Measurements from ENCODE around the gene PLSCR3. TPM values are rescaled to one million over a fixed set of nuclear protein-coding genes. Genes with fewer than 3 reads are reported as not detected.
A peak's percentile ranks its signal among the peaks of the same experiment; 100 is the strongest.

The PLSCR3 gene
- polyA plus RNA-seq, 3 donors, result 15.1 to 48.2 (median 42.3) TPM

- no peak overlapping the region for H3K27ac ChIP-seq (ENCODE audit: low read depth, low read length)
- WGBS, 3 donors, result 84 to 96% (median 94%) methylated on average over 6 of the region's 6 CpGs
Measured at GRCh38 chr17:7363311-7363710, 31.0 kb downstream of the PLSCR3 start.

GRCh38 chr17:7361906-7362305, 32.4 kb downstream of the PLSCR3 start:
- no peak overlapping the region for H3K27ac ChIP-seq (ENCODE audit: low read depth, low read length)
- WGBS, 3 donors, result 58 to 65% (median 60%) methylated on average over 3 of the region's 3 CpGs

DNA sequence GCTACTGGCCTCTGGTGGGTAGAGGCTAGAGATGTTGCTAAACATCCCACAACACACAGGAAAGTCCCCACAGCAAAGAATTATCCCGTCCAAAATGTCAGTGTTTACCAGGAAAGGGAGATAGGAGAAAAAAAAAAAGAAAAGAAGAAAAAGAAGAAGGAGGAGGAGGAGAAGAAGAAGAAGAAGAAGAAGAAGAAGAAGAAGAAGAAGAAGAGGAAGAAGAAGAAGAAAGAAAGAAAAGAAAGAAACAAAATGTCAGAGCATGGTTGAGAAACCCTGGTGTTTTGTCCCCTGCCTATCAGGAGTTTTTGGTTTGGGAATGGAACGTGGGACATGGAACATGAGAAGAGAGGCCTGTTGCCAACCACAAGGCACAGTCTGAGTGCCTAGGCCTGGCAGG, 36.9 kb downstream of the PLSCR3 start:
- 45 to 80% (median 59%) methylated on average over 2 of the region's 2 CpGs for WGBS, 3 donors
- H3K27ac ChIP-seq (ENCODE audit: low read depth, low read length), result no peak overlapping the region

DNA sequence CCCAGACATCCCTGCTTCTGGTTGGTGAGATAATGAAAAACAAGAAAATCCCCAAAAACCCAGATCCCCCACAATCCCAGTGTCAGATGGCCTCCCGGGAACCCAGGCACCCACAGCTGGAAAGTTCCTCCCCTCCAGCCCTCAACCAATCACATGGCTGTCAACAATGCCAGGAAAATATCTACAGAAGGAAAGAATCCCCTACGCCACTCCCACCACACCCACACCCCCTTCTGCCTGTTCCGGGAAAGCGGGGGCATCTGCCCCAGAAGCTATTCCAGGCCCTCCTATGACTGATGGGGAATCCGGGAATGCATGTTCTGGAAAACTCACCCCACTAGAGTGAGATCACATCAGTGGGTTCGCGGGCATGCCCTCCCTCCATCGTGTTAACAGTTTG, 37.6 kb downstream of the PLSCR3 start:
- WGBS, 3 donors, result 50 to 63% (median 63%) methylated on average over 8 of the region's 8 CpGs
- no peak overlapping the region for H3K27ac ChIP-seq (ENCODE audit: low read depth, low read length)

- no peak overlapping the region for H3K27ac ChIP-seq (ENCODE audit: low read depth, low read length)
- 6 to 9% (median 7%) methylated on average over 12 of the region's 12 CpGs for WGBS, 3 donors
Measured at GRCh38 chr17:7356072-7356549, 38.2 kb downstream of the PLSCR3 start.

GRCh38 chr17:7355573-7355972, 38.8 kb downstream of the PLSCR3 start:
- H3K27ac ChIP-seq (ENCODE audit: low read depth, low read length), result no peak overlapping the region
- 70 to 77% (median 75%) methylated on average over 8 of the region's 8 CpGs for WGBS, 3 donors

- WGBS, 3 donors, result 64 to 73% (median 70%) methylated on average over 8 to 10 of the region's 10 CpGs
- H3K27ac ChIP-seq (ENCODE audit: low read depth, low read length), result no peak within 1 kb of the TSS
Measured at GRCh38 chr17:7355053-7355452, 39.3 kb downstream of the PLSCR3 start, which contains the start of gene TMEM95. TMEM95 (plus strand) TSS chr17:7355156; CDS start chr17:7355205, 49 bp downstream.

- no peak overlapping the region for H3K27ac ChIP-seq (ENCODE audit: low read depth, low read length)
- WGBS, 3 donors, result 65 to 83% (median 78%) methylated on average over 9 of the region's 9 CpGs
Measured at GRCh38 chr17:7354262-7354843, 40.0 kb downstream of the PLSCR3 start.

- no peak overlapping the region for H3K27ac ChIP-seq (ENCODE audit: low read depth, low read length)
- 88 to 90% (median 88%) methylated on average over 37 of the region's 37 CpGs for WGBS, 3 donors
Measured at GRCh38 chr17:7352910-7353635, 41.3 kb downstream of the PLSCR3 start.

DNA sequence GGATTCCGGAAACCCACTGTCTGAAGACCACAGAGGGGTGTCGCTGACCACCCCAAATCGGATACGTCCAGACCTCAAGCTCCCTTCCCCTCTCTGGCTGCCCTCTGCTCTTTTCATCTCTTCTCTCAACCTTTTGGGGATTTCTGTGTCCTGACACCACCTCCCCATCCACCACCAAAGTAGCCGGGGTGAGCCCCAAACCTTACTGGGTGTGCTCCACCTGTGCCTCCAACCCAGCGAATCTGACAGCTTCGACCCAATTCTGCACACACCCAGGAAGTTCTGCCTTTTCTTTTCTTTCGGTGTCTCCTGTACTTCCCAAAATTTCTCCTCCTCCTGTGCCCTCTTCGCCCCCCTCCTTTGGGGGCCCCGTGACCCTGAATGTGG, 41.8 kb downstream of the PLSCR3 start:
- H3K27ac ChIP-seq (ENCODE audit: low read depth, low read length), result no peak overlapping the region
- 20 to 27% (median 24%) methylated on average over 9 to 10 of the region's 10 CpGs for WGBS, 3 donors

- 1 to 2% (median 1%) methylated on average over 69 to 91 of the region's 91 CpGs for WGBS, 3 donors
- peak within 1 kb of the TSS; percentile 95 for H3K27ac ChIP-seq (ENCODE audit: low read depth, low read length)
Measured at GRCh38 chr17:7351665-7352502, 42.4 kb downstream of the PLSCR3 start, which contains the start of gene KCTD11. KCTD11 (plus strand) TSS chr17:7352162.

DNA sequence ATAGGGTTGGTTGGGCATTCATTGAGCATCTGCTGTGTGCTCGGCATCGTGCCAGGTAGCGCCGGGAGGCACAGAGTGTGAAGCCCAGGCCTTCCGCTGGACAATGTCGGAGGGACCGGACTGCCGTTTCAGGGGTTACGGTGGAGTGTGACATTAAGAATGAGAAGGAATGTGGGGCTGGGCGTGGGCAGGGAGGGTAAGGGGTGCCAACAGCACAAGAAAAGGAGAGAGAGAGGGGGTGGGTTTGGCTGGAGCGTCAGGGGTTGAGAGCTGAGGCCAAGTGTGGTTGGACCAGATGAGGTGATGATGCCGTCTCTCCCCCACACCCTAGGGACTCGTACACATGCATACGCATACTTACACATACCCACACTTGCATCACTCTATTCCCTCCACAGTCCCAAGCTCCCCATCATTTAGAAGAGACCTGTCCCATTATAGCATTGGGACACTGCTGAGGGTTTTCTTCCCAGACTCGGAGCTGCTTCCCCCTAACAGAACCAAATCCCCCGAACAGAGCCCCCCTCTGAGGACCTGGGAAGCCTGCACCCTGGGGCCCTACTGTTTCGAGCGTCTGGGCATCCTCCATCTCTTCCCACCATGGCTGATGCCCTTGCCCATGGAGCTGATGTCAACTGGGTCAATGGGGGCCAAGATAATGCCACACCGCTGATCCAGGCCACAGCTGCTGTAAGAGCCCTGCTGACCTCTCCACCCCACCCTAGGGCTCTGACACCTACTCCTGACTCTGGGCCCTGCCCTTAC, 45.7 kb downstream of the PLSCR3 start:
- no peak overlapping the region for H3K27ac ChIP-seq (ENCODE audit: low read depth, low read length)
- 65 to 72% (median 69%) methylated on average over 18 to 19 of the region's 19 CpGs for WGBS, 3 donors

DNA sequence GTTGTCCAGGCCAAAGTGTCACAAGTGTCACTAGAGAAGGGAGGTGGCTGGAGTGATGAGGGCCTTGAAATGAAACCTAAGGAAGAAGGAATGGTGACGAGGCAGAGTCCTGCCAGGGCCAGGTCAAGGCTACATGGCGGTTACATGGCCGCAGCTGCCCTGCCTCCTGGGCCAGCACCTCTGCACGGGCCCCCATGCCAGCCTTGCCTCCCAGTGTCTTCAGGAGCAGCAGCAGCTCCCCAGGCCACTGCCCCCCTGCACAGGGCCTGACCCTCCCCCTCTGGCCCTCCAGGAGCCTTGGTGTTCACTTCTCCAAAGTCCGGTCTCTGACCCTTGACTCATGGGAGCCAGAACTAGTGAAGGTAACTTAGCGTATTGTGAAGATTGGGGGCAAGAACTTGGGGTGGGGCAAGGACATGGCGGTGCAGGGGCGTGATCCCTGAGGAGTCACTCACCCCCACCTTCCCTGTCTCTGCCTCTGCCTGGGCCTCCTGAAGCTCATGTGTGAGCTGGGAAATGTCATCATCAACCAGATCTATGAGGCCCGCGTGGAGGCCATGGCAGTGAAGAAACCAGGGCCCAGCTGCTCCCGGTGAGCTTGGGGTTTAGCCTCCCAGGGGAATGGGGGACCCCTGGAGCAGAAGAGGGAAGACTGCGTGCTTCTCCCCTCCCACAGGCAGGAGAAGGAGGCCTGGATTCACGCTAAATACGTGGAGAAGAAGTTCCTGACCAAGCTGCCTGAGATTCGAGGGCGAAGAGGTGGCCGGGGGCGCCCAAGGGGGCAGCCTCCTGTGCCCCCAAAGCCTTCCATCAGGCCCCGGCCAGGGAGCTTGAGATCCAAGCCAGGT, 46.5 kb downstream of the PLSCR3 start:
- no peak overlapping the region for H3K27ac ChIP-seq (ENCODE audit: low read depth, low read length)
- 54 to 69% (median 68%) methylated on average over 18 to 19 of the region's 19 CpGs for WGBS, 3 donors

- H3K27ac ChIP-seq (ENCODE audit: low read depth, low read length), result no peak overlapping the region
- 71 to 80% (median 76%) methylated on average over 18 of the region's 18 CpGs for WGBS, 3 donors
Measured at GRCh38 chr17:7346761-7347614, 47.3 kb downstream of the PLSCR3 start.

- 67 to 76% (median 72%) methylated on average over 15 of the region's 15 CpGs for WGBS, 3 donors
- no peak overlapping the region for H3K27ac ChIP-seq (ENCODE audit: low read depth, low read length)
Measured at GRCh38 chr17:7343250-7343649, 51.1 kb downstream of the PLSCR3 start.

- whole genome bisulfite sequencing, 3 donors, result 87 to 94% (median 89%) methylated on average over 13 of the region's 13 CpGs
- no peak overlapping the region for H3K27ac ChIP-seq (ENCODE audit: low read depth, low read length)
Measured at GRCh38 chr17:7341842-7342241, 52.5 kb downstream of the PLSCR3 start.

DNA sequence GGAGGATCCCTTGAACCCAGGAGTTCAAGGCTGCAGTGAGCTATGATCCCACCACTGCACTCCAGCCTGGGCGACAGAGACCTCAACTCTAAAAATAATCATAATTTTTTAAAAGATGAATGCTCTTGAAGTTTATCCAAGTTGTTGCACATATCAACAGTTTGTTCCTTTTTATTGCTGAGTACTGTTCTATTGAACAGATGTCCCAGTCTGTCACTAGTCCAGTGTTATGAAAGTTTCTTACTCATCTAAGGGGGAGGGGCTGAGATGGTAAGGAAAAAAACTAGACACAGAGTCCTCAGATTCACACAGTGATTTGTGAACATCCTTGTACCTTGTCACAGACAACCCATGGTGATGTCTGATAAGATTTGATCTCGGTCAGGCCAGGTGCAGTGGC, 54.1 kb downstream of the PLSCR3 start:
- no peak overlapping the region for H3K27ac ChIP-seq (ENCODE audit: low read depth, low read length)
- 64 to 78% (median 78%) methylated on average over 2 of the region's 2 CpGs for WGBS, 3 donors

All from adipose tissue (tissue), 3 donors.